CD4-positive, alpha-beta T cell treated with Interleukin-15 for 1 hour (primary cell): ENCODE data around the gene ZFHX3.

ENCODE experiments used
- DNase-seq: peaks from one replicate; pipeline ENCODE4 v3.0.0-alpha.2; 2020

The ZFHX3 gene

GRCh38 chr16:72862090-72862489, 185.8 kb downstream of the ZFHX3 start:
- DNase-seq, result no peak

DNA sequence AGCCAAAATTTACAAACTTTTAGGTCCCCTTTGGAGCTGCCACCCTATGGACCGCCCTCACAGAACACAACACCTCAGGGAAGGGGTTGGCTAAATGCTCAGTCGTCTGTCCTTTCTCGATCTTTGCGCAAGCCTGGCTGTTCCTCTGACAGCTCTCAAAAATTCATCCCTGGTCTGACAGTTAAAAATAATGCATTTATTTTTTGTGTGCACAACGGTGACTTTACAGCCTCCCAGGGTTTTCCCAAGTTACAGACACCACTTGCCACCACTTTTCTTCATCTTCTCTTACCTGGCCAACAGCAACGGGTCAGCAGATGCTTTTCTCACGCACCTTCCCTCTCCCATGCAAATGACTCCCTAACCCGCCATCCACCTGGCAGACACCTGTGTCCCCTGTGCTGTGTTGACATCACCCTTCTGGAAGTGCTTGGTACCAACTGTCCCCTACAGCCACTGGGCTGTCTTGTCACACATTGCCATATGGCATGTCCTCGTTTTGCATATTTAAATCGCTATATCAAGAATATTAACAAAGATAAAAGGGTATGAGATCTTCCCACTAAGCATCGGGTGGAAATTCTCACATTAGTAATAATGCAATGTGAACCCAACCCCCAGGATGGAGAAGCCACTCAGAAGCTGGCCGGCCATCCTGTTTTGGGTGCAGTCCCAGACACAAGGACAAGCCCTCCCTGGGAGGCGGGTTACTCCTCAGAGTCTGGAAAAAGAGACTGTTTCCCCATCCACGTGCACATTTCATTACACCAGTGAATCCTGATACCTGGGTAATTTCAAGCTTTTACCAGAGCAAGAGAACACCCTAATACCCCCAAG, 187.0 kb downstream of the ZFHX3 start:
- DNase-seq, result no peak

GRCh38 chr16:72859581-72859980, 188.3 kb downstream of the ZFHX3 start:
- no peak for DNase-seq

DNA sequence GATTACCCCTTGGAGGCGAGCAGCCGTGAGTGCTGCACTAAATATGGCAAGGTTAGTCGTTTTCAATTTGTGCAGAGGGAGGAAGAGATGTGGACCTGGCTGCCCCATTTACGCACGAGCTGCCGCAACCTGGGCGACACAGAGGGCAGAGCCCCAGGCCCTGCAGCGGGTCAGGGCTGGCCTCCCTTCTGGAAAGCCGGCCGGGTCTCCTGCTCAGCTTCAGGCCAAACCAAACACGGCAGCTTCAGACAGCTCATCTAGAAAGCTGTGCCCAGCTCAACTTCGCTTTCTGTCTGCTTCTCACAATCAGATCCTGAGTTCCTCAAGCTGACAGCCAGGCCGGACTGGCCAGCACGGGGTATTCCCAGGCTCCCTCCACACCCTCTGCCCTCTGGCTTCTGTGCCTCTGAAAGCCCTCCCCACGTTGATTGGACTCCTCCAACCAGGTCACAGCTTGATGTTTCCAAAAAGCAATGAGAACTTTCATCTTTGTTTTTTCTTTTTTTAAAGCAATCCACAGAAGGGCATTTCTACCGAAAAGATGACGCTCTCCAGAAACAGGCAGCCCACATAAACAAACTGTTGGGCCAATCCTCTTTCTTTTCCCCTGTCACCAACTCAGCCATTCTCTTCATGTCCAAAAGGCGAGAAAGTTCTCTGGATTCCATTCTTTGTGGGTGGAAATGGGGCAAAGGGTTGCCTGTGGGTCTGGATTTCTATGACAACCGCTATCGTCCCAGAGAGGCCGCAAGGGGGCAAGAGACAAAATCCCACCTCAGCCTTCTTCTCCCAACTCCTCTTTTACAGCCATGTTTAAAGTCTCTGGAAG, 189.0 kb downstream of the ZFHX3 start:
- no peak for DNase-seq

DNA sequence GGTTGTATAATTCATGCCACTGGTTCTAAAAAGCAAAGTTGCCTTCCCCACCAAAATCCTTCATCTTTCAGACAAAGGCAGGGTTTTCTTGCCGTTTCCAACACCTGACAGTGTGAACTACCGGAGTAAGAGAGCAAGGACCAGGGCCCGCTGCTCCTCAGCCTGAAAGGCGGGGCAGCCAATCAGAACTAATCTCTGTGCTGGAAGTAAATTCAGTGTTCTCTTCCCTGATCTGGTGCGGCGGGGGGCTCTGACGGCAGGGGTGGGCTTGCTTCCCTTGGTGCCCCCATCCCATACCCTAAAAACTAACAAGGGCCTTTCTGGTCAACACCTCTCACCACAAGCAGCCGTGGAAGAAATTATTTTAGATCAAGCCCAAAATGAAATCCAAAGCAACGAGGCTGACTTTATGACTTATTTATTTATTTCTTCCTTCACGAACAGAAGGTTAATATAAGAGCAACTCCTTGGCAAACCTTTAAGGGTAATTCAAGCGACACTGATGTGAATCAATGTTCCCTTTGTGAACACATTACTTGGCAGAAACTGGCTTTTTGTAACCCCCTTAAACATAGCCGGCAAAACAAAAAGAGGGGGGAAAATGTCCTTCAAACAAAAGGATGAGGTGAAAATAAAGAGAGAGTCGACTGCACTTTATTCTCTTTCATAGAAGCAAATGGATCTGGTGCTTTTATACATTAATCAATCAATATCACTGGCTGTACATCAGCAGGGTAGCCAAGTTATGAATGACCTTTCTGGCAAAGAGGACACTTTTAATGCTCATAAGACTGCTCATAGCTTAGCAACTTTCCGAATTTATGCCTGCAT, 189.9 kb downstream of the ZFHX3 start:
- DNase-seq, result no peak

- no peak for DNase-seq
These were observed 191.1 kb downstream of the ZFHX3 start for GRCh38 chr16:72856797-72857196.

- DNase-seq, result no peak
These were observed 193.5 kb downstream of the ZFHX3 start for GRCh38 chr16:72854267-72854959.

DNA sequence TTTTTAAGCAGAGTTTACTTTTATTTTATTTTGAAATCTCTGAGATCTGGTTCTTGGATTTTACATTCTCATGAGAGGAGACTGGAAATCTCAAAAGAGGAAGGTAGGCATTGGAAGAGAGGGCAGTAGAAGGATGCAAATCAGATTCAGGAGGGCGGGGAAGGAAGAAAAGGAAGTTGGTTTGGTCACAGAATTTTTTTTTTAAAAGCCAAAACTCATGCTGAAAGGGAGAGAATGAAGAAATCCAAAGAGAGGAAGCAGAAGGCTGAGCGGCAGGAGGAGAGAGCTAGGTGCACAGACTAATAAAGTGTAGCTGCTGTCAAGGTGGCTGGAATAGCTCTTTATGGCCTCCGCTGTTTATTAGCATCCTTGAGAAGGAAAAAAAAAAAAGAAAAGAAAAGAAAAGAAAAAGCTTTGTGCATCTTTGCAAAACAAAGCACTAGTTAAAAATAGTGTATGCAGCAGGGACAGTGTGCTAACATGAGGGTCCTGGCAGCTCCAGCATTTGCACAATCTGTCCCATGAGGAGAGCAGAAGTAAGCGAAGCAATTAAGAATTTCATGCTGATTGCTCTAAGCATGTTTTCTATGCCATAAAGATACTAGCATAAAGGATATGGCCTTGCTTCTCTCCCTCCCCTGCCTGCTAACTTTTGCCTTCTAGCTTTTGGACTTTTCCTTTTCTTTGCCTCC, 194.2 kb downstream of the ZFHX3 start:
- DNase-seq, result no peak

DNA sequence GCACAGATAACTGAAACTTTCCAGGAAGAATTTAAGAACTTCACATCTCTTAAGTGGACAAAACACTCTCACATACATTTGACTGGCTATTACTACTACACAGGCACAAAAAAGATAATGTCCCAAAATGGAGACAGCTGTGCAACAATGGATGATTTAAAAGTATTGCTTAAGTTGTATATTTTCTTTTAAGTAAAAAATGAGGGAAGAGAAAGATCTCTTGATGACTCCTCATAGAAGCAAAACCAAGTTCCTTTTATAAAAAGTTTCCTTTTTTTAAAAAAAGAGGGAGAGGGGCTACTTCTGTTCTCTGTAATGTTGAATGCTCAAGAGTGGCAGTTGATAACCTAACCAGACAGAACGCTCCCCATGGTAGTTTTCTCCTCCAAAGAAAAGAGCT, 195.5 kb downstream of the ZFHX3 start:
- no peak for DNase-seq

DNA sequence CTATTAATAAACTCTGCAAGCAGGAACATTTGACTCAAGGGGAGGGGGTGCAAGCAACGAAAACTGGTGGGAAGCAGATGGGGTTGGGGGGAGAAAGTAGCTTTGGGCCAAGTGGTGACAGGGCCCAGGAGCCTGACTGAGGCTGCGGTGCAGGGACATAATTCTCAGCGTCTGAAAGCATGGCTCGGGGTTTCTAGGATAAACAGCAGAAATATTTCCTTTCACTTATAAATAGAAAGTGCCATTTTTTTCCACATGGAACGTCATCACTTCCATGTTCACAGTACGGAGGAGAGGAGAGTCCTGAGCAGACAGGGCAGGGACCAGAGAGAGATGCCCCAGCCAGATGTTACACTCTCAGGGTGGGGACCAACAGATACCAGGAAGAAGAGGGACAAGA, 197.1 kb downstream of the ZFHX3 start:
- no peak for DNase-seq

DNA sequence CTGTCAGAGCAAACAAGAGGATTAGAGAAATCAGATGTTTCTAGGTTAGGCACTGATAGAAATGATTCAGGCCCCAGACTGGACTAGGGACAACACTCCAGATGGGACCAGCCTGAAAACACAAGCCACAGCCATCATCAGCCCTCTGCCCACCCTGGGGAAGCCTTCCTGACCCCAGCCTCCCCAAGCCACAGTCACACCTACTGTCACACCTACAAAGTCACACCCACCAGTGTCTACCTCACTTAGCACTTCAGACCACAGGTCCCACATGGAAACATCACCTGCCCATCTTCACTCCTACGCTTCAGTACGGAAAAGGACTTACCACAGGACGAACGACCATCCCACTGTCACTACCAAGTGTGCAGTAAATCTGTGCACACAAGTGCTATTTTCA, 197.9 kb downstream of the ZFHX3 start:
- DNase-seq, result no peak

DNA sequence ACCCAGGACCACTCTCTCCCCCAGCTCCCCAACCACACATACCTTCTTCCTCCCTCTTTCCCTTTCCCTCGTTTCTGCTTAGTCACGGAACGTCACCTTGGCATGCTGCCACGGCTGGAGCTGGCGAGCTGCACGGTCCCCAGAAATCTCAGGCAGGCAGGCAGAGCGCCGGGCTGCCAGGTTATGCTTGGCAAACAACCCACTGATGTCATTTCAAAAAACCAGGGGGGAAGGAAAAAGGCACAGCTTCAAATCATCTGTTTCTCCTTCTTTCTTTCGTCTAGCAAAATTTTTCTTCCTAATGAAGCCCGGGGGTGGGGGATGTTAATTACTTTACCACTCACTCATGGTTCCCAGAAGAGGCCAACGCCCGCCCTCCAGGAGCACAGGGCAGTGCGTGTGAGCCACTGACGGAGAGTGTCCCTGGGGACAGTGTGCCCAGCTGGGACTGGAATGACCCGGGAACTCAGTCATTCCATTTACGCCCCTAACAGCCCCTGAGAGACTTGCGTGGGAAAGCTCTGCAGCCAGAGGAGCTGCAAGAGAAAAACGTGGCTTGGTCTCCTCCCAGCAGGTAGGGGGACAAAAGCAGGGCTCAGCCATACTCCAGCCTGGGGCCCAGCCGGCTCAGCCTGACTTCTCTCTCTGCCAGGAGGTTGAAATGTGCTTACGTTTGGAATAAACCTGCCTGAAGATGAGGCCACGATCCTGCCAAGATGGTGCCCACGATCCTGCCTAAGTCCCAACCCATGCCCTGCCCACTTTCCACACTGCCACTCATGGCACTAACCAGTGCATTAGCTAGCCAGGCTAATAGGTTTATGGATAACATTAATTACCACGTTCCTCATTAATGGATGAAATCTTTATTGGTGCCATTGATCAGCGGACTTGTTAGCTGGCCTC, 198.9 kb downstream of the ZFHX3 start:
- DNase-seq, result peak; percentile 33

DNA sequence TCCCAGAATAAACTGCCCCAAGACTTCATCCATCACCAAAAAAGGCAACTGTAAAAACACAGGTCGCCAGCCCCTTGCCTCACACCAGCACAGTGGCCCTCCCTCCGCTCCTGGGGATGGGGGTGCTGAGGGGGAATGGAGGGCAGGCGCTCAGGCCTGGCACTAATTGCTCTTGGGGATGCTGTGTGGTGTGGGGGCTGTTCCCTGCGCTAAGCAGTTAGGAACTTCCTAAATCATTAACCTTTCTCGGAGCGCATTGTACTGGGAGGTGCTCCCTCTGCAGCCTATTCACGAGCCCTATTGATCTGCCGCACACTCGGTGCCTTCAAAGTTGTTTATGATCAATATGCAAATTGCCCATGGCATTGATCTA, 199.9 kb downstream of the ZFHX3 start:
- no peak for DNase-seq

DNA sequence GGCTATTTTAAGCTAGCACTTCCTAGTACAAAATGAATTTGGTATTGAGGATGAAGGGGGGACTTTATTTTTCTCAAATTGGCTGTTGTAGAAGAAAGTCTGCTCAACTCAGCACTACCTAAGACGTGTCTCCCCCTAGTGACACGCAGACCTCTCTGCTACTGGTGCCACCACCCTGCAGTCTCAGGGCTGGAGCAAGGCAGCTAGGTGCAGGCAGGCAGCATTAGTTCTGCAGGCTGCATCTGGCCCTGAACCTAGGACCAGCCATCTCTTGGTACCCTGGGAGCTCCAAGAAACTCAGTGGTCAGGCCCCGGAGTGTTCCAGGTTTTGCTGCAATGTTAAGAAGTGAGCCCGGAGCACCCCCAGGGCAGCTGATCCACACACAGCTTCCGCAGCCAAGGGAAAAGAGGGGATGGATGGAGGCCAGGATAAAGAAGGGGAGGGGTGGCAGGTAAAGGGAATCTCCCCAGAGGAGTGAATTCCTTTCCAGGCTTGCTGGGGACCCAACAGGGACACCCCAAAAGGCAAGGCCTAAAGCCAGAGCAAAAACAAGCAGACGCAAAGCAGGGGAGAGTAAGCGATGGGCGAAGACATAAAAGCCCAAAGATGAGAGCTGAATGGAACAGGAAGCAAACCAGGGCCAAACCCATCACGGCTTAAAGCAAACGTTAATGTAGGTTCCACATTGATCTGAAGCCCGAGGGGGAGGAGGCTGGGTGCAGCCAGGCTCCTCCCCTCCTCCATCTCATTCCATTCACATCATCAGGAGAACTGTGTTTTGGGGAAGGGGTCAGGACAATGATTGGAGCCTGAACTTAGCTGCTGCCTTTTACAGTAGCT, 200.5 kb downstream of the ZFHX3 start:
- DNase-seq, result no peak

- DNase-seq, result no peak
These were observed 201.3 kb downstream of the ZFHX3 start for GRCh38 chr16:72846594-72846993.

GRCh38 chr16:72845322-72846020, 202.5 kb downstream of the ZFHX3 start:
- DNase-seq, result no peak

DNA sequence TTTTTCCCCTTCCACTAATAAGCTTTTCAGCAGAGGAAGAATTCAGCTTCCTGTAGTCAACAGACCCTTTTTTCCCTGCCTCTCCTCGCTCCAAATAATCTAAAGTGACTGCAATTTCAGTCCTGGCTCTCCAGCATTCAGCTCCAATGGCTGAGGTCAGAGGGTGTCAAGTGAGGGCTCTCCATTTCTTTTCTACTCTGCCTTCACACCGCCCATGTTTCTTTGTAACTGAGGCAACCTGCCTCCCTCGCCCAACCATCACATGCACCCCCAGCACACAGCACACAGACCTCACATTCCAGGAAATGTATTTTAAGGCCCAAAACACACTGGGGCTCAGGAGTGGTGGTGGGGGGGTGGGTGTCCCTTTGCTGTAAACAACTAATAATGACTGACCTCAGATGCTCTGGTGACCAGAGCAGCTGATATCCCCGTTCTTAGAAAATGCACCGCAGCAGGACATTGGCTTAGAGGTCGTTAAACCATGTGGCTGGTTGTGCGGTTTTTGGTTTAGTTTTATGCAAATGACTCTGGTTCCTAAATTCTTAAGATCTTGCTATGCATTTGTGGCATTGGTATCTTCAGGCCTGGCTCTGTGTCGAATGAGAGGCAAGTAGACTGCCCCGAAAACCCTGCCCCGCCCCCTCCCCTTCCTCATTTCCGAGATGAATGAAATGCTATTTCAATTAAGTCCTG, 203.6 kb downstream of the ZFHX3 start:
- DNase-seq, result no peak

DNA sequence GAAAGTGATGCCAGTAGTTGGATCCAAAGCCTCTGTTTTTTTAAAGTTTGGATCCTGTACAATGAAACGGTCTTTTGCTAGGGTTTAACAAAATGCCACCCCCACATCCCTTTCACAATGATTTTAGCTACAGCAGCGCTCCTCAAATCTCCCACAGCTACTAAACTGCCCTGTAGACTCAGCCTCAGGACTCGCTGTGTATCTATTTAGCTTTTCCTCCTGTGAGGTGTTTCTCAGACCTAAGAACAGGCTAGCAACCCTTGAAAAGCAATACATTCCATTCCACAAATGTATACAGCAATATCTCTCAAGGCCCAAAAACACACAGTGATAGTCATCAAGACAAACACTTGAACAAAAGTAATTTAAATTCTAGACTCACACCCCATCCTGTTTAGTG, 206.4 kb downstream of the ZFHX3 start:
- DNase-seq, result no peak
